AG09319 (cell line): ENCODE results near the gene PRF1.

Experiments
- DNase-seq: peaks from one replicate; pipeline ENCODE4 v3.0.0-alpha.2; 2010; ENCODE audit warnings: low read depth; ENCODE audit errors: extremely low read depth
- TF ChIP-seq, protein P1 (sequence below): IDR thresholded peaks from 2 replicates; pipeline ENCODE4 v1.5.1; 2011; ENCODE audit warnings: low read depth, mild to moderate bottlenecking, inconsistent platforms, low read length, moderate library complexity

Gene PRF1

DNA sequence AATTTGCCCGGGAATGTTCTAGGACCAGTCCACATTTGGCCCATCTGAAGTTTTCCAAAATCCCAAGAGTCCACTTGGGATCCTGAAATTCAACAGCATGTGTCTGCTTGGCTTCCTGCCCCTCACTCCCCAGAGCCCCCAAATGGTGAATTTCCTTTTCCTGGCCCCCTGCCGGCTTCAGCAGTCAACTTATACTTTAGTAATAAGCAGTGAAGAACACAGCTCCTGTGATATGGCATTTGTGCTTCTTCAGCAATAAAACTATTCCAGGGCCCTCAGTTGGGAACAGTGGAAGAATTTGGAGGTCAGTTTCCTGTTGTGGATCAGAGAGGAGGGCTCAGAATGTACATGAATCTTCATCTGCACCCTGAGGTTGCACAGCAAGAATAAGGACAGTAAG, 51.1 kb downstream of the PRF1 start:
- TF ChIP-seq, protein P1, sequence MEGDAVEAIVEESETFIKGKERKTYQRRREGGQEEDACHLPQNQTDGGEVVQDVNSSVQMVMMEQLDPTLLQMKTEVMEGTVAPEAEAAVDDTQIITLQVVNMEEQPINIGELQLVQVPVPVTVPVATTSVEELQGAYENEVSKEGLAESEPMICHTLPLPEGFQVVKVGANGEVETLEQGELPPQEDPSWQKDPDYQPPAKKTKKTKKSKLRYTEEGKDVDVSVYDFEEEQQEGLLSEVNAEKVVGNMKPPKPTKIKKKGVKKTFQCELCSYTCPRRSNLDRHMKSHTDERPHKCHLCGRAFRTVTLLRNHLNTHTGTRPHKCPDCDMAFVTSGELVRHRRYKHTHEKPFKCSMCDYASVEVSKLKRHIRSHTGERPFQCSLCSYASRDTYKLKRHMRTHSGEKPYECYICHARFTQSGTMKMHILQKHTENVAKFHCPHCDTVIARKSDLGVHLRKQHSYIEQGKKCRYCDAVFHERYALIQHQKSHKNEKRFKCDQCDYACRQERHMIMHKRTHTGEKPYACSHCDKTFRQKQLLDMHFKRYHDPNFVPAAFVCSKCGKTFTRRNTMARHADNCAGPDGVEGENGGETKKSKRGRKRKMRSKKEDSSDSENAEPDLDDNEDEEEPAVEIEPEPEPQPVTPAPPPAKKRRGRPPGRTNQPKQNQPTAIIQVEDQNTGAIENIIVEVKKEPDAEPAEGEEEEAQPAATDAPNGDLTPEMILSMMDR = no peak; the same call in 1 of the 2 replicates

DNA sequence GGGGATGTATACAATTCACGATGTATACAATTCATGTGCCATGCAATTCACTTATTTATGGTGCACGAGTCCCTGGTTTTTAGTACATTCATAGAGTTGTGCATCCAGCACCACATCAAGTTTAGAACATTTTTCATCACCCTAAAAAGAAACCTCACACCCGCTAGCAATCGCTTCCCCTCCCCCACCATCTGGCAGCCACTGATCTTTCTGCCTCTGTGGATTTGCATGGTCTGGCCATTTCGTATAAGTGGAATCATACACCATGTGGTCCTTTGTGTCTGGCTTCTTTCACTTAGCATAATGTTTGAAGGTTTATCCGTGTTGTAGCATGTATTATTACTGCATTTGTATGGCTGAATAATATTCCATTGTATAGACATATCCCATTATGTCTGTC, 52.1 kb downstream of the PRF1 start:
- no peak for DNase-seq
- TF ChIP-seq, protein P1 = no peak

More for the DNA sequence above, 51.1 kb downstream of the PRF1 start:
- DNase-seq = no peak

DNA sequence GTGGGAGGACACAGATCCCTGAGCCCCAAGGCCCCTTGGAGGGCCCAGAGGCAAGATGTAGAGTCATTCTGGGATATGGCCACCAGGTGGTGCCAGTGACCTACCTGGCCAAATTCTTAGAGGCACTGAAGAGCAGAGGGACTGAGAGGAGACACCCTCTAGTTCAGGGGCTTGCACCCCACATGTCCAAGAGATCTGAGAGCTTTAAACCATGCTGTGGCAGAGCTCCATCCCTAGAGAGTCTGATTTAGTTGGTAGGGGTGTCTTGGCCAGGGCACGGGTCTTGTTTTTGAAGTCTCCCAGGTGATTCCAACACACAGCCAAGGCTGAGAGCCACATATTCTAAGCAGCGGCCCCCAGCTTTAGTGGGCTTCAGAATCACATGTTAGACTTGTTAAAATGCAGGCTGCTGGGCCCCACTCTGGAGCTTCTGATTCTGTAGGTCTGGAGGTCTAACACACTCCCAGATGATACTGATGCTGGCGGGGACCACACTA, 52.5 kb downstream of the PRF1 start:
- no peak for DNase-seq
- TF ChIP-seq, protein P1 = peak; percentile 80

DNA sequence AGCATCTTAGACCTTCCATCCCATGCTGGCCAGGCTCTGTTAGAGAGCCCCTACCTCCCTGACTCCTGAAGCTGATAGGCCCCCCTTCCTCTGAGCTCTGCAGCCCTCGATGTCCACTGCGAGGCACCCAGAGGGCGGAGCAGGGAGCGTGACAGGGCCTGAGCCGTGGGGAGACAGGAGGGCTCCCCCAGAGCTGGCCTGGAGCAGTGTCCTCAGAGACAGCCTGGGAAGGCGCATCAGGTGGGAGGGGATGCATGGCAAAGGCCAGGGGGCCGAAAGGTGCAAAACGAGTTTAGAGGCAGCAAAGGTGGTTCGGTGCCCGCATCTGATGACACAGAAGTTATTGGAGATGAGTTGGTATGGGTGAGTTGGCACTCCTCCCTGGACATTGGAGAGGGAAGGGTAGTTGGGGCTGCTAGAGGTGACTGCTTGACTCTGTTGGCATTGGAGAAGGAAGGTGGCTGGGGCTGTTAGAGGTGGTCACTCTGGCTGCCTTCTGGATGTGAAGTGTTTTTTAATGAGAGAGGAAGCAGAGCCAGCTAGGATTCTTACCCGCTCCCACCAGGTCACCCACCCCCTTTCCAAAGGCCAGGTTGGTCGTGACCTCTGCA, 53.1 kb downstream of the PRF1 start:
- no peak for DNase-seq

More for the DNA sequence above, 53.1 kb downstream of the PRF1 start:
- TF ChIP-seq, protein P1 = no peak
